ENCODE measurements around the gene TOP3B.

DNA sequence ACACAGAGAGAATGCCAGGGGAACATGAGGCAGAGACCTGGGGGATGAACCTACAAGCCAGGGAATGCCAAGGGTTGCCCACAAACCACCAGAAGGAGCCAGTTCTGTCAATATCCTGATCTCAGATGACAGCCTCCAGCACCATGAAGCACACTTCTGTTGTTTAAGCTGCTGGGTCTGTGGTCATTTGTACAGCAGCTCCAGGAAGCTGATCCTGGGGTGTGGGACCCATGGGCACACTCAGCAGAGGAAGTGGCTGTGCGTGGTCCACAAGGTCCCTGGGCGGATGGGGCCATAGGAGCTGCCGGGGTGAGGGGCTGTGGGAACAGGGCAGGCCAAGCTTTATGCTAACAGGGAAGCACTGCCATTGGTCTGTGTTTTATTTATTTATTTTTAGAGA is 42.1 kb downstream of the TOP3B start:
- TF ChIP-seq, protein P1, sequence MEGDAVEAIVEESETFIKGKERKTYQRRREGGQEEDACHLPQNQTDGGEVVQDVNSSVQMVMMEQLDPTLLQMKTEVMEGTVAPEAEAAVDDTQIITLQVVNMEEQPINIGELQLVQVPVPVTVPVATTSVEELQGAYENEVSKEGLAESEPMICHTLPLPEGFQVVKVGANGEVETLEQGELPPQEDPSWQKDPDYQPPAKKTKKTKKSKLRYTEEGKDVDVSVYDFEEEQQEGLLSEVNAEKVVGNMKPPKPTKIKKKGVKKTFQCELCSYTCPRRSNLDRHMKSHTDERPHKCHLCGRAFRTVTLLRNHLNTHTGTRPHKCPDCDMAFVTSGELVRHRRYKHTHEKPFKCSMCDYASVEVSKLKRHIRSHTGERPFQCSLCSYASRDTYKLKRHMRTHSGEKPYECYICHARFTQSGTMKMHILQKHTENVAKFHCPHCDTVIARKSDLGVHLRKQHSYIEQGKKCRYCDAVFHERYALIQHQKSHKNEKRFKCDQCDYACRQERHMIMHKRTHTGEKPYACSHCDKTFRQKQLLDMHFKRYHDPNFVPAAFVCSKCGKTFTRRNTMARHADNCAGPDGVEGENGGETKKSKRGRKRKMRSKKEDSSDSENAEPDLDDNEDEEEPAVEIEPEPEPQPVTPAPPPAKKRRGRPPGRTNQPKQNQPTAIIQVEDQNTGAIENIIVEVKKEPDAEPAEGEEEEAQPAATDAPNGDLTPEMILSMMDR (IDR thresholded peaks at IDR 0.05; ENCODE audit: low read length): no peak
- TF ChIP-seq EZH2phosphoT487 (IDR thresholded peaks at IDR 0.05; ENCODE audit: low read length): no peak
